IMR-90 (cell line): ENCODE results near the gene PELI3. TPM values are rescaled to one million over a fixed set of nuclear protein-coding genes. Genes with fewer than 3 reads are reported as not detected.

Experiments
- CEBPB ChIP-seq: IDR thresholded peaks from 2 replicates; pipeline ENCODE4 v1.6.1; 2012; ENCODE audit warnings: low read depth, low read length, improper control_type of control experiment
- CHD1 ChIP-seq: IDR thresholded peaks from 2 replicates; pipeline ENCODE4 v1.6.1; 2012; ENCODE audit warnings: low read depth, low read length, improper control_type of control experiment
- MAFK ChIP-seq: IDR thresholded peaks from 2 replicates; pipeline ENCODE4 v1.6.1; 2012; ENCODE audit warnings: low read depth, low read length, improper control_type of control experiment
- MXI1 ChIP-seq: IDR thresholded peaks from 2 replicates; pipeline ENCODE4 v1.6.1; 2012; ENCODE audit warnings: low read depth, mild to moderate bottlenecking, low read length, moderate library complexity, borderline replicate concordance
- POLR2A ChIP-seq: IDR thresholded peaks from 2 replicates; pipeline ENCODE4 v1.6.1; 2012; ENCODE audit warnings: mild to moderate bottlenecking, low read depth, low read length
- RFX5 ChIP-seq: IDR thresholded peaks from 2 replicates; pipeline ENCODE4 v1.8.0; 2012; ENCODE audit warnings: low read depth, mild to moderate bottlenecking, low read length, moderate library complexity
- SMC3 ChIP-seq: fragments of 150-350 bp; IDR thresholded peaks from 2 replicates; pipeline ENCODE4 v1.6.1; 2016; ENCODE audit warnings: low read depth, mild to moderate bottlenecking, antibody characterized with exemption, low read length, moderate library complexity
- polyA plus RNA-seq, 3 experiments: library from polyadenylated mRNA; depleted of rRNA; stranded (reverse); fragments of >200 nt; gene quantifications; 2 replicates each; pipeline ENCODE4 v1.2.3, GENCODE V29; 2012; ENCODE audit warnings: low replicate concordance in 1 of 3
- total RNA-seq: library from RNA; depleted of rRNA; stranded (reverse); fragments of >200 nt; gene quantifications from 2 replicates; pipeline ENCODE4 v1.2.3, GENCODE V29; 2012
- TF ChIP-seq, protein P1 (sequence below): fragments of 150-350 bp; IDR thresholded peaks from 2 replicates; pipeline ENCODE4 v1.6.1; 2016; ENCODE audit warnings: low read depth, mild to moderate bottlenecking, low read length, moderate library complexity, borderline replicate concordance

PELI3 gene
- total and polyA plus RNA-seq, 2 of the 4 experiments (the other 2 are of a cell fraction) = 5.0 to 6.3 TPM

DNA sequence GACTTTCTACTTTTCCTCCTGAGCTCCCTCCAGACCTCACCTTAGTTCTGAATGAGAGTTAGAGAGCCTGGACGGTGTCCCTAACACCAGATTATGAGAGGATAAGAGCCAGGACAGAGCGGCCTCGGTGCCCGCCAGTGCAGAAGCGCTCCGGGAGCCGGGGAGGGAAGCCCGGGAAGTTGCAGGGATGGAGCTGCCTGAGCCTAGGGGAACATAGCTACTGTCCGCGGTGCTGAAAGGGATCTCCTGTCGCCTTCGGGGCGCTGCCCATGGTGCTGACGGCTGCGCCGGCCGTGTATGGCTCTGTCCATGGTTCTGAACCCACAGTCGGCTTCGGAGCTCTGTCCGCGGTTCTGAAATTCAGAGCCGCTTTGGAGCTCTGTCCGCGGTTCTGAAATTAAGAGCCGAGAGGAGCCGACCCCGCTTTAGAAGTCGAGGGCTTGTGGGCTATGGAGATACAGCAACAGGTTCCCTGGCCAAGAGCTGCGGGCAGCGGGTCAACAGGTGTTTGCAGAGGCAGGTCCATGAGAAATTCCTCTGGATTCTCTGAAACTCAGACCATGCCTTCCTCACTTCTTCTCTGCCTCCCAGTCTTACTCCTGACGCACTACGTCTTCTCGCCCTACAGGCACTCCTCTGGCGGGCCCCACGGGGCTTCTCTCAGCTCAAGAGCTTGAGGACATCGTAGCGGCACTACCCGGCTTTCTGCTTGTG, 45.1 kb upstream of the PELI3 start (continued):
- TF ChIP-seq, protein P1, sequence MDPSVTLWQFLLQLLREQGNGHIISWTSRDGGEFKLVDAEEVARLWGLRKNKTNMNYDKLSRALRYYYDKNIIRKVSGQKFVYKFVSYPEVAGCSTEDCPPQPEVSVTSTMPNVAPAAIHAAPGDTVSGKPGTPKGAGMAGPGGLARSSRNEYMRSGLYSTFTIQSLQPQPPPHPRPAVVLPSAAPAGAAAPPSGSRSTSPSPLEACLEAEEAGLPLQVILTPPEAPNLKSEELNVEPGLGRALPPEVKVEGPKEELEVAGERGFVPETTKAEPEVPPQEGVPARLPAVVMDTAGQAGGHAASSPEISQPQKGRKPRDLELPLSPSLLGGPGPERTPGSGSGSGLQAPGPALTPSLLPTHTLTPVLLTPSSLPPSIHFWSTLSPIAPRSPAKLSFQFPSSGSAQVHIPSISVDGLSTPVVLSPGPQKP = no peak
- TF ChIP-seq MXI1 (peak; percentile 100), POLR2A (no peak), CEBPB (no peak), RFX5 (no peak), CHD1 (no peak), SMC3 (peak; percentile 36), MAFK (no peak)
